ENCODE measurements around the gene SPACA6. TPM values are rescaled to one million over a fixed set of nuclear protein-coding genes. Genes with fewer than 3 reads are reported as not detected.

SPACA6 gene
- total and polyA plus RNA-seq, 2 of the 8 experiments (the other 6 are each of a cell fraction or from before 2014, with no cell fraction given) = 7.1 to 7.5 TPM

DNA sequence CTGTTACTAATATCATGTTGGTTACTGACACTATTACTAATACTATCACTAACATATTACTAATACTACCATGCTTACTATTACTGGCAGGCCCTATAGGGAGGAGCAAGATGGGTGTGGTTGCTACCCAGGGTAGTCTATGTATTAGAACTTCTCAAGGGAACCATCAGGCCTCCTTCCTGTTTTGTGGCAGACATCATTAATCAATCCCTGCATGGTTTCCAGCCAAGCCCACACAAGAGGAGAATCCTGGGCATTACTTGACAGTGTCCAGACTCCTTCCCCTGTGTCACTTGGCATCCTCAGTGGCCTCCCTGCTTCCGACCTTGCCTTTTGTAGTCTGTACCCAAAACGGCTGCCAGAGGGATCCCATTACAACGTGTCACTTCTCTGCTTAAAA lies 21.7 kb downstream of the SPACA6 start (continued):
- TF ChIP-seq HDAC2 (IDR thresholded peaks at IDR 0.05; ENCODE audit: borderline replicate concordance in 1 of 2, low read depth in 2 of 2, low read length in 2 of 2) = no peak
- no peak for TF ChIP-seq RFX5 (IDR thresholded peaks at IDR 0.05; ENCODE audit: borderline replicate concordance, low read depth, low read length)
- no peak for TF ChIP-seq EGR1 (IDR thresholded peaks at IDR 0.05; ENCODE audit: borderline replicate concordance, low read depth, low read length)
- no peak for TF ChIP-seq SIRT6 (IDR thresholded peaks at IDR 0.05; ENCODE audit: low read length)
- TF ChIP-seq BRCA1 (IDR thresholded peaks at IDR 0.05; ENCODE audit: low read depth, low read length) = no peak
